HepG2 (cell line): ENCODE data around the gene PRPF18.

Experiments
- E2F1 ChIP-seq: sonication (generic); formaldehyde crosslinking; IDR thresholded peaks from 2 replicates; pipeline ENCODE4 v1.5.0; 2020; ENCODE audit warnings: missing genetic modification reagents
- KDM2A ChIP-seq: sonication (generic); formaldehyde crosslinking; IDR thresholded peaks from 2 replicates; pipeline ENCODE4 v1.4.0; 2020; ENCODE audit warnings: low read depth, missing genetic modification reagents, borderline replicate concordance

GRCh38 chr10:13593535-13593934 lies 6.8 kb downstream of the PRPF18 start:
- TF ChIP-seq KDM2A (CRISPR knock-in tag) (no peak), E2F1 (CRISPR knock-in tag) (no peak)
